CD4-positive, alpha-beta T cell treated with Interferon gamma for 1 hour (primary cell): Measurements from ENCODE around the gene GGA1.
A peak's percentile ranks its signal among the peaks of the same experiment; 100 is the strongest.
"Not testable (repeated sequence)": the region's sequence is repeated elsewhere in the genome, so short reads cannot be mapped to it uniquely, and the experiment has no call there.

Experiments used
- DNase-seq: peaks from one replicate; pipeline ENCODE4 v3.0.0-alpha.2; 2020

GGA1 gene

DNA sequence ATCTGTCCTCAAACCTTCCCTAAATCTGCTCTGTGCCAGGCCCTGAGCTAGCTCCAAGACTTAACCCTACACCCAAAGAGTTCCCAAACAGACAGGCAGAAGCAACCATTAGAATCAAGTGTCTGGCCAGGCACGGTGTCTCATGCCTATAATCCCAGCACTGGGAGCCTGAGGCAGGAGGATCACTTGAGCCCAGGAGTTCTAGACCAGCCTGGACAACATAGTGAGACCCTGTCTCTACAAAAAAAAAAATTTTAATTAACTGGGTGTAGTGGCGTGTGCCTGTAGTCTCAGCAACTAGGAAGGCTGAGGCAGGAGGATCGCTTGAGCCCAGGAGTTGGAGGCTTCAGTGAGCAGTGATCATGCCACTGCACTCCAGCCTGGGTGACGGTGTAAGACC, 47.9 kb downstream of the GGA1 start:
- DNase-seq, result not testable (repeated sequence)

- DNase-seq, result no peak
Measured at GRCh38 chr22:37657590-37658132, 49.0 kb downstream of the GGA1 start.

- DNase-seq, result peak; percentile 99
Measured at GRCh38 chr22:37658133-37659065, 49.8 kb downstream of the GGA1 start, which contains the start of gene PDXP. Gene PDXP, plus strand, starts transcription at chr22:37658723. Its CDS starts 60 bp downstream, at chr22:37658783.

DNA sequence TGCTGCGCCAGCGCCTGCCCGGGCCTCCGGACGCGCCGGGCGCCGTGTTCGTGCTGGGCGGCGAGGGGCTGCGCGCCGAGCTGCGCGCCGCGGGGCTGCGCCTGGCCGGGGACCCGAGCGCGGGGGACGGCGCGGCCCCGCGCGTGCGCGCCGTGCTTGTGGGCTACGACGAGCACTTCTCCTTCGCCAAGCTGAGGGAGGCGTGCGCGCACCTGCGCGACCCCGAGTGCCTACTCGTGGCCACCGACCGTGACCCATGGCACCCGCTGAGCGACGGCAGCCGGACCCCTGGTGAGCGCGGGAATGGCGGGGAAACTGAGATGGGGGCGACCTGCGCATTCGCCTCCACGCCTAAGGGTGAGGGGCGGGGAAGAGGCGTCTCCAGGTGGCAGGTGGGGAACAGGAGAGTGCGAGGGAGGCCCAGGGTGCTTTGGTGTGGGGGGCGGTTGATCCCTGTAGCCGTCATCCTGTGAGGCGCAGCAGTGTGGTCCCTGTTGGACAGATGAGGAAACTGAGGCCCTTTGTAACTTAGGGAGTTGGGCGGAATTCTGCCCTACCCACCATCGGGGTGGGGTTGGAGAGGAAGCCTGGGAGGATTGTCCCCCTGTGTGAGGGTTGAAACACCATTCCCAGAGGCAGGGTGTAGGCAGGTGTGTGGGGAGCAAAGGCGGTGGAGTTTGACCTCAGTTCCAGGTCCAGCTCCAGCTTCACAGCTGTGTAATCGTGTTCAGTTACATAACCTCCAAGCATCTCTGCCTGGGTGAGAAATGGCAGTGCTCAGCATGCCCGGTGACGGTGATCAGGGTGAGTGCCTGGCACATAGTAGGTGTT, 50.6 kb downstream of the GGA1 start:
- DNase-seq, result peak; percentile 31

DNA sequence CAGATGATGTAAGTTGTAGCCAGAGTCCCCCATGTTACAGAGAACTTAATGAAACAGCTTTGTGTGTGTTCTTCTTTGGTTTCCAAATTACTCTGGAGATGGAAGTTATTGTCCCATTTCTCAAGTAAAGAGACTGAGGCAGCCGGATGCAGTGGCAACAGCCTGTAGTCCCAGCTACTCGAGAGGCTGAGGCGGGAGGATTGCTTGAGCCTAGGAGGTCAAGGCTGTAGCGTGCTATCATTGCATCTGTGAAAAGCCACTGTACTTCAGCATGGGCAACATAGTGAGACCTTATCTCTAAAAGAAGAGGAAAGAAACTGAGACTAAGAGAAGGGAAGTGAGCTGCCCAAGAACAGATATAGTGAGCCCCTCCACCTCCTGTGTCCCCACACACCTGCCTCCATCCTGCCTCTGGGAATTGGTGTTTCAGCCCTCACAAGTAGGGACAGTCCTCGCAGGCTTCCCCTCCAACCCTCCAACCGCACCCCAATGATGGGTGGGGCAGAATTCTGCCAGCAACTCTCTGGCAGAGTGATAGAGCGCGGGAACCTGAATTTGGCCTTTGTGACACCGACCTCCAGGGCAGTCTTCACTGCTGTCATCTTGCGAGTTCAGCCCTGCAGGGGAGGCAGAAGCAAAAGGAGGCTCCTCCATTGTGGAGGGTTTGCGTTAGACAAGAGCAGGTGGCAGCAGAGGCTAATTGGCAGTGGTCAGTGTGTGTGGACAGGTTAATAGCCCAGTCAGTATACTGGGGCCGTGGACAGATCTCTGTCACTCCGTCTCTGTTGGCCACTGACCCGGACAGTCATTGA, 51.5 kb downstream of the GGA1 start:
- no peak for DNase-seq

DNA sequence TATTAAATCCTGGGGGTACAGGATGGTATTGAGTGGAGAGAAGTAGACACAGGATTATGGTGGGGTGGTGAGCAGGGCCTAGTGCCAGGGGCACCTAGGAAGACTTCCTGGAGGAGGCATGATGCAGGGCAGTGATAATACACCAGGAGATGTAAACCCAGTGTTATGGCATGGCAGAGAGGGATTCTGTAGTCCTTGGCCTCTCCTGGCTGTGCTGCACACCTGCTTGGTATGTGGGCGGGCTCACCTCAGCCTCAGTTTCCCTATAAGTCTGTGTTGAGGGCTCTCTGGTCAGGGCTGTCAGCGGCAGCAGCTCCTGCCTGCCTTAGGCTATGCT, 52.0 kb downstream of the GGA1 start:
- DNase-seq, result no peak

DNA sequence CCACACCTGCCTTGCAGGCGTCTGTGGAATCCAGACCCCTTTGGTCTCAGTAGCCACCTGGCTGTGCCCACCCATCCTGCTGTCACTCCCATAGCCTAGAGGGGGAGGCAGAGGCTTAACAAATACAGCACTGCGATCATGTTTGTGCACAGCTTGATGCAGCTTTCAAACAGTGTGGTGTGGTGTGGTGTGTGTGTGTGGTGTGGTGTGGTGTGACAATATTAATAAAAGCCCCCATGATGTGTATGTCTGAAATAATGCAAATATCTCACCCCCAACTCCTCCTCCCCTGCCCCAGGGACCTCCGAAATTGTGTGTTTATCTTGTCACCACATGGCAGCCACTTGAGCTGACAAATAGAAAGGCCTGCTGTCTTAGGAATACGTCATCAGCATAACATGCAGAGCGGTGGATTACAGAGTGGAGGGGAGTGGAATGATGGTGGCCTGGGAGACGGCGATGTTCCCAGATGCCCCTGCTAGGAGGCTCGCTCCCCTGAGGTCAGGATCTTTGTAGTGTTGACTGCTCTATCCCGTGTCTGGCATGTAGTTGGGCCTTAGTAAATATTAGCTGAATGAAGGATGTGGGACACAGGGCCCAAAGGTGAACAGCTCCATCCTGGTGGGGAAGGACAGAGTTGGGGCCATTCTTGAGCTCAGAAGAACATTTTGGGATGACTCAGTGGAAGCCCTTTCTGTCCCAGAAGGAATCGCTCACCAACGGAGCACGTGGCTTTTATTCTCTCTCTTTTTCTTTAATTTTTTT, 52.7 kb downstream of the GGA1 start:
- DNase-seq, result peak; percentile 29

DNA sequence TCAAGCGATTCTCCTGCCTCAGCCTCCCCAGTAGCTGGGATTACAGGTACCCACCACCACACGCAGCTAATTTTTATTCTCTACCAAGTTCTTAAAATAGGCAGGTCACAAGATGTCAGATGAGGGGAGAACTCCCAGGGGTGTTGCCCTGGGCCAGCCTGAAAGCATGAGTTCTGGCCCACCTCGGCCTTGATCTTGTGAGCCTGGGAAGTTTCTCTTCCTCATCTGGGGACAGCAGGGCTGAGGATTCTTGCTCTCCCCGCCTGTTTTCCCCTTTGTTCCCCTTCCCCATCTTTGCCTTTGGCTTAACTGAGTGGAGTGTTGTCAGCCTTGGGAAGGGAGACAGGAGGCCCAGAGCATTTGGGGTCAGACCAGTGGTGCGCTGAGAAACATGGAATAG, 53.4 kb downstream of the GGA1 start:
- DNase-seq, result no peak

DNA sequence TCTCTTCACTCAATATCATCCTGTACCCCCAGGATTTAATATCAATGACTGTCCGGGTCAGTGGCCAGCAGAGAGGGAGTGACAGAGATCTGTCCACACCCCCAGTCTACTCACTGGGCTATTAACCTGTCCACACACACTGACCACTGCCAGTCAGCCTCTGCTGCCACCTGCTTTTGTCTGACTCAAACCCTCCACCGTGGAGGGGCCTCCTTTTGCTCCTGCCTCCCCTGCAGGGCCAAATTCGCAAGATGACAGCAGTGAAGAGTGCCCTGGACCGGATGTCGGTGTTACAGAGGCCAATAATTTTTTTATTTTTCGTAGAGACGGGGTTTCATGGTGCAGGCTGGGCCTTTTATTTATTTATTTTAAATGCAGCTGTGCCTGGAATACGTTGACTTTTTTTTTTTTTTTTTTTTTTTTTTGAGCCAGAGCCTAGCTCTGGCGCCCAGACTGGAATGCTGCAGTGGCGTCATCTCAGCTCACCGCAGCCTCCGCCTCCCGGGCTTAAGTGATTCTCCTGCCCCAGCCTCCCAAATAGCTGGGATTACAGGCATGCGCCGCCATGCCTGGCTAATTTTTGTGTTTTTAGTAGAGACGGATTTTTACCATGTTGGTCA, 55.0 kb downstream of the GGA1 start:
- DNase-seq, result no peak

- DNase-seq, result no peak
Measured at GRCh38 chr22:37664249-37665101, 55.8 kb downstream of the GGA1 start.

GRCh38 chr22:37665487-37665886, 56.9 kb downstream of the GGA1 start:
- no peak for DNase-seq

- DNase-seq, result no peak
Measured at GRCh38 chr22:37669586-37669985, 61.0 kb downstream of the GGA1 start.

DNA sequence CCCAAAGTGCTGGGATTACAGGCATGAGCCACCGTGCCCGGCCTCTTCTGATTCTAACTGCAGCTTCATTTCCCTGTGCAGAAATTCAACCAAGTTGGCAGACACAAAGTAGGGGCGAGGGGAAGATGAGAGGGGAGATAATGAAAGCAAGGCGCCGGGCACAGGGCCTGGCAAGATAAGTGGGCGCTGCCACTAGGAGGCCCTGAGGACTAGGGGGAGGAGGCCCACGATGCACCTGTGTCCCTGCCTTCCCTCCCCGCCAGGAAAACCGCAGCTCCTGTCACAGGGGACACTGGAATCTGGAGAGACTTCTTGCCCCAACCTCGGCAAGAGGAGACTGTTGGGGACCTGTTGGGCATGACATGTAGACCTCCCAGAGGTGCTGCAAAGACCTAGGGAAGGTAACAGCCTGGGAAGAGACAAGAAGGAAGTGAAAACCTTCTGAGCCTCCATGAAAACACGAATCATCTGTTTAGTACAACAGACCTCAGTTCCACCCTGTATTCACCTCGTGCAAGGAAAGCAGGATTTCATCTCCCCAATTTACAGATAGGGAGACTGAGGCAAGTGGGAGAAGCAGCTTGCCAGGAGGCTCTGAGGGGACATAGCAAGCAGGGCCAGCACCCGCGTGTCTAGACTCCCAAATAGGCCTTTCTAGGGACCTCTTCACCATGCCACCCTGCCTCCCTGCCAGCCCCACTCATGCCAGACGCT, 63.7 kb downstream of the GGA1 start:
- no peak for DNase-seq

GRCh38 chr22:37672920-37673455, 64.4 kb downstream of the GGA1 start:
- no peak for DNase-seq

GRCh38 chr22:37674248-37674647, 65.6 kb downstream of the GGA1 start:
- DNase-seq, result no peak

DNA sequence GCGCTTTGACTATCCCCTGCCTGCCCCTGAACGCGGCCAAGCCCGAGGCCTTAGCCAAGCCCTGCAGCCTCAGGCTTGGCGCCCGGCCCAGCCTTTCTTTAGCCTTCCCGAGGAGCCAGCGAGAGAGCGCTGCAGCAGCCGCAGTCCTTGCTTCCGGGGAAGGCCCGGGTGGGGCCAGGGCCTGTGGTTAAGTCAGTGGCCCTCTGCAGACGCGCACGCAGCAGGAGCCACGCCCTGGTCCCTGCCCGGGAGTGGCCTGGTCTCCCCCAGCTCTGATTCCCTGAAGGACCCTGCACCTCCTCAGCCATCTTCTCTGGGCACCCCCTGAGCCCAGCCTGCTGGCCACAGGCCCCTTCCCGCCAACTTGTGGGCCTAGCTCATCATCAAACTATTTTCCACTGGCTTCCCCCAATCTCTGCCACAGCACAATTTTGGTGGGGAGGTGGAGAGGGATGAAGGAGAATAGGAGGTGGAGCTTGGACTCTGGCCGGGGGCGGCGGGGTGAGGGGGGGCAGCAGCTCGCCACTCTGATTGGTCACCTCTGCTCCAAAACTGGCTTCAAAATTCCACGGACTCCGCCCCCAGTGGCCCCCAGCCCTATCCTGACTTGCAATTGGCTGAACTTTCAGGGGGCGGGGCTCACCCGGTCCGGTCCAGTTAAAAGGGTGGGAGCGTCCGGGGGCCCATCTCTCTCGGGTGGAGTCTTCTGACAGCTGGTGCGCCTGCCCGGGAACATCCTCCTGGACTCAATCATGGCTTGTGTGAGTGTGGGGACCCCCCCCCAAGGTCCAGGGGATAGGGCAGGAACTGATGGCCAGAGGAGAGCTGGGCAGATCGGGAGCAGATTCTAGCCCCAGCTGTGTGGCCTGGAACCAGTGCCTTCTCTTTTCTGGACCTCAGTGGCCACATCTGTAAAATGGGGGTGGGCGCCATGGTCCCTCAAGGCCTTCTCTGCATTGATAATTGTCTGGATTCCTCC, 66.6 kb downstream of the GGA1 start, which contains the start of gene LGALS1:
LGALS1 (plus strand) TSS at position 686 of the 979 bp plus-strand sequence; CDS start at position 753, 67 bp downstream.
- peak; percentile 78 for DNase-seq

GRCh38 chr22:37675930-37676735, 67.5 kb downstream of the GGA1 start:
- DNase-seq, result peak; percentile 19
